NB4 (cell line): ENCODE data around the gene RPS15.

Source experiments
- DNase-seq: peaks from one replicate; pipeline ENCODE4 v3.0.0; 2010; ENCODE audit warnings: low read depth
- H3K4me3 ChIP-seq: one replicate; pipeline ENCODE4 v1.5.1; 2011; ENCODE audit warnings: mild to moderate bottlenecking, low read depth, low read length, moderate library complexity
- MYC ChIP-seq: IDR thresholded peaks from 2 replicates; pipeline ENCODE4 v1.6.1; 2011; ENCODE audit warnings: low read depth, low read length
- POLR2A ChIP-seq: IDR thresholded peaks from 2 replicates; pipeline ENCODE4 v1.6.1; 2011; ENCODE audit warnings: mild to moderate bottlenecking; ENCODE audit not compliant: insufficient read length; ENCODE audit errors: extremely low read depth
- TF ChIP-seq, protein P1 (sequence below): IDR thresholded peaks from 2 replicates; pipeline ENCODE4 v1.6.1; 2011; ENCODE audit warnings: low read depth, low read length
- TF ChIP-seq, protein P2 (sequence below): IDR thresholded peaks from one replicate; pipeline ENCODE4 v1.5.1; 2012; ENCODE audit warnings: low read depth, low read length

RPS15 gene

DNA sequence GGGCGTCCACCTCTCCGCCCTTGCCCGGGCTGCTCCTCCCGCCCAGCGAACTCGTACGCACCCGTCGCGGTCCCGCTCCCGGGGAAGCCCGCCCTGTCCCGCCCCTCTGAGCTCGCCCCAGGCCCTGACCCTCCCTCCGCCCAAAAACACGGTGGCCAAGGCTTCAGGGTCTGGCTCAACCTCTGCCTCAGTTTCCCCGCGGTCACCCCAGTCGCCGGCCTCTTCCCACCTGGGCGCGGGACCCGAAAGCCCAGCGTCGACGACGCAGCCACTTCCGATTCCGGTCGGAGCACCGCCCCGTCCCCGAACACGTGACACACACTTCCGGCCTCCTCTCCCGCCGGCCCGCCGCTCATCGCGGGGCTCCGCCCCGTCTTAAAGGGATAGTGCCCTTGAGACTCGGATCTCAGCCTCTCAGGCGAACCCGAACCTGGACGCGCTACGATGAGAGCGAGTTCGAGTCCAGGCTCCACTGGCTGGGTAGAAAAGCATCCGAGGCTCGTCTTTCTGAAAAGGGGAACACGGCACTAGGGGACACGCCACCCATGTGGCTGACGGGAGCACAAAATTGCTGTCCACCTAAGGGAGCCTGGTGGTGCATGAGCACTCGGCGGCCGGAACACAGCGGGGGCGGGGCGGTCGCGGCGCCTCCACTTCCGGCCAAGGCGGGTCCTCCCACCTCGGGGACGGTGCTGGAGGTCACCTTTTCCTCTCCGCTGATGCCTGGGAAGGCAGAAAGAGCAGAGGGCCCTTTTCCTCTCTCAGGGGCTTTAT lies 40.9 kb downstream of the RPS15 start, which contains the start of gene C19orf25:
Gene C19orf25, minus strand, starts transcription at position 282 of the 774 bp plus-strand sequence. CDS start 312 bp downstream, outside the sequence.
- DNase-seq: peak; percentile 91
- TF ChIP-seq MYC (peak; percentile 50), POLR2A (peak; percentile 49)
- TF ChIP-seq, protein P1, sequence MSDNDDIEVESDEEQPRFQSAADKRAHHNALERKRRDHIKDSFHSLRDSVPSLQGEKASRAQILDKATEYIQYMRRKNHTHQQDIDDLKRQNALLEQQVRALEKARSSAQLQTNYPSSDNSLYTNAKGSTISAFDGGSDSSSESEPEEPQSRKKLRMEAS: peak; percentile 96
- TF ChIP-seq, protein P2, sequence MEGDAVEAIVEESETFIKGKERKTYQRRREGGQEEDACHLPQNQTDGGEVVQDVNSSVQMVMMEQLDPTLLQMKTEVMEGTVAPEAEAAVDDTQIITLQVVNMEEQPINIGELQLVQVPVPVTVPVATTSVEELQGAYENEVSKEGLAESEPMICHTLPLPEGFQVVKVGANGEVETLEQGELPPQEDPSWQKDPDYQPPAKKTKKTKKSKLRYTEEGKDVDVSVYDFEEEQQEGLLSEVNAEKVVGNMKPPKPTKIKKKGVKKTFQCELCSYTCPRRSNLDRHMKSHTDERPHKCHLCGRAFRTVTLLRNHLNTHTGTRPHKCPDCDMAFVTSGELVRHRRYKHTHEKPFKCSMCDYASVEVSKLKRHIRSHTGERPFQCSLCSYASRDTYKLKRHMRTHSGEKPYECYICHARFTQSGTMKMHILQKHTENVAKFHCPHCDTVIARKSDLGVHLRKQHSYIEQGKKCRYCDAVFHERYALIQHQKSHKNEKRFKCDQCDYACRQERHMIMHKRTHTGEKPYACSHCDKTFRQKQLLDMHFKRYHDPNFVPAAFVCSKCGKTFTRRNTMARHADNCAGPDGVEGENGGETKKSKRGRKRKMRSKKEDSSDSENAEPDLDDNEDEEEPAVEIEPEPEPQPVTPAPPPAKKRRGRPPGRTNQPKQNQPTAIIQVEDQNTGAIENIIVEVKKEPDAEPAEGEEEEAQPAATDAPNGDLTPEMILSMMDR: no peak
- H3K4me3 ChIP-seq: peak within 1 kb of the TSS; percentile 74

DNA sequence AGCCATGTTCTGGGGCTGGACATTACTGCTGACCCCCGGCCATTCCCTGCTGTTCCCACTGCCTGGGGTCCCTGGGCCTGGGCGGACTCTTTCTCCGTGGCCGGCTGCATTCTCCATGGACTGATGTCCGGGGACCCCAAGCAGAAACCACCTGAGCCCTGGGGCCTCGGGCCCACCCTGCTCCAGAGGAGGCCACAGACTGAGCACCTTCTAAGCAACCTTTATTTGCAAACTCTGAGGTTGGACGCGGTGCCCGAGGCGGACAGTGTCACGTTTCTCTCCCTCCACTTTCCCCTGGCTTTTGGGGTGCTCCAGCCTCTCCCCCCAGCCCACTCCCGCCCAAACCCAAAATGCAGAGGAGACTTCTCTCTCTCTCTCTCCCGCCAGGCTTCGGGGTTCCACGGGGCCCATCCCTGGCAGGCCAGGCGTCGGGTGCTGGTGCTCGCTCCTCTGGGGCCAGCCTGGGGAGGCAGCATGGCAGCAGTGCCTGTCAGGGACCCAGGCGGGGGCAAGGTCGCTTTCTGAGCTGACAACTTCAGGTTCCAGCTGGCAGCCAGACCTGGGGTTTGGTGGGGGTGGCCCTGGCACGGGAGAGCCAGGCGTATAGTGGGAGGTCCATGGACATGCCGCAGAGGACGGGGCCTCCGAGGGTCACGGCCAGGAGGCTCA lies 43.2 kb downstream of the RPS15 start:
- no peak for DNase-seq
- TF ChIP-seq, protein P1: no peak
- TF ChIP-seq, protein P2: no peak
- TF ChIP-seq POLR2A (no peak), MYC (no peak)
- H3K4me3 ChIP-seq: no peak overlapping the region

DNA sequence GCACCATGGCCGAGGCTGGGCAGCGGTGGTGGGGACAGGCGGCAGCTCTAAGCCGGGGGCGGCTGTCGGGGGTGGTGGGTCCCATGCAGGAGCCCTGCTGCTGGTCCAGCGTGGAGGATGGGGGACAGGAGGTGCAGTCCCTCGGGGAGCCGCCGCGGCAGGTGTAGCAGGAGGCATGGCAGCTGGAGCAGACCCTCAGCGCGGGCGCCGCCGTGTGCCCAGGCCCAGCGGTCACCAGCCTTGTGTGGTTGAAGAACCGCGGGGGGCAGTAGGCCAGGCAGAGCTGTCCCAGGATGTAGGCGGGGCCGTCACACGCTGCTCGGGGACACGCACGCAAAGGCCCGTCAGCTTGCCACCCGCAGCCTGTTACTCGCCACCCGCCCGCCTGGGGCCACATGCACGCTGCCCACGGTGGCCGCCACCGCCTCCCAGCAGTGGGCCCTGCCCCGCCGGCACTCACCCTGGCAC lies 43.7 kb downstream of the RPS15 start:
- no peak for DNase-seq
- no peak overlapping the region for H3K4me3 ChIP-seq
- TF ChIP-seq POLR2A (no peak), MYC (no peak)
- TF ChIP-seq, protein P2: no peak
- TF ChIP-seq, protein P1: no peak

DNA sequence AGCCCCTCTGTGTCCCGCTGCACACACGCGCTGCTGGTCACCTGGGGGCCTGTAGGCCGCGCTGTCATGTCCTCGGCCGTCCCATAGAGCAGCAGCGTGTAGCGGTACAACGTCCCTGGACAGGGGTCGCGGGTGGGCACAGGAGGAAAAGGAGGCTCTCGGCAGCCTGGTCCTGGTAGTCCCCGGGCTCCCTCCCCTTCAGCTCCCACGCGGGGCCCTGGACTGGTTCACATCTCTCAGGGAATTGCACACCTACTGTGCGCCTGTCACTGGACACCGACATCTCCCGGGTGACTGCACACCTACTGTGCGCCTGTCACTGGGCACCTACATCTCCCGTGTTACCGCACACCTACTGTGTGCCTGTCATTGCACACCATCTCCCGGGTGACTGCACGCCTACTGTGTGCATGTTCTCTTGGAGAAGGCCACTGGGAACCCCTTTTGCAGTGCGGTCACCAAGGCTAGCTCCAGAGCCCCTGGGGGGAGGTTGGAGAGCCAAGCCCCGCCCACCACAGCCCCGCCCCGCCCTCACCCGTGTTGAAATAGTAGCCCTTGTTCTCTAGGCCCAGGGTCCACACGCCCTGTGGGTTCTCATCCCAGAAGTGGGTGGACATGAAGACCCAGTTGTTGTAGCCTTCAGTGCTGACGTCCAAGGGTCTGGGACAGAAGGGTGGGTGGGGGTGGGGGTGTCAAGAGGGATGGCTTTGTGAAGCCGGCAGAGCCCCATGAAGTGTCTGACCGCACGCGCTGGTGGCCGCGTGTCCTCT lies 44.4 kb downstream of the RPS15 start:
- TF ChIP-seq, protein P2: no peak
- no peak for TF ChIP-seq POLR2A
- TF ChIP-seq, protein P1: no peak
- no peak for TF ChIP-seq MYC

DNA sequence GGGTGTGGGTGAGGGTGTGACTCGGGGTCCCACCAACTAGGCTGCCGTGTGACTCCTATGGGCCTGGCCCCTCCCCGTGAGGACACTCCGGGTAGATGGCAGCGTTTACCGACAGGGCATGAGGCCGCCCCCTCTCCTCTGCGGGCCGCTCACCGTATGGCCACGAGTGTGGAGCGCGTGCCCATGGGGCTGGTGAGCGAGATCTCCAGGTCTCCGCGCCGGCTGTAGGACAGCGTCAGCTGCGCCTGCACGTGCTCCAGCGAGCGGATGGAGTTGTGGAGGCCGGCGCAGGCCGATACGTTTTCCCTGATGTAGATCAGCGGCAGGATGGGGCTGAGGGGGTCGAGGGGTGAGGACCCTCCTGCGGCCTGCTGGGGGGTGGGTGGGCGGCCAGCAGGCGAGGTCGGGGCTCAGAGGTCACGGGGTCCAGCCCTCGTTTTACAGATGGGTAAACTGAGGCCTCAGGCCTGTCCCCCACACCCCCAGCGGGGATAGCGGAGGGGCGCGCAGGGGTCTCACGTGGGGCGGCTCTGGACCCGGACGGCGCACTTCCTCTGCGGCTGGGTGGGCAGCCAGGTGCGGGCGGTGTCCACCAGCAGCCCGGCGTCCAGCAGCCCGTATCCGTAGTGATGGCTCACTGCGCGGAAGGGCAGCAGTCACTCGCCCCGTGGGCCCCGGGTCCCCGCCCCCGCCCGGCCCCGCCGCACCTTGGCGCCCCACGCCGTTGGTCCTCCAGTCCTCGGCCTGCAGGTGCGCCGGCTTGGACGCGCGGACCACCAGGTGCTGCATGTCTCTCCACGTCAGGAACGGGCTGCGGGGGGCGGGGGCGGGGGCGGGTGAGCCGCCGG lies 45.2 kb downstream of the RPS15 start:
- no peak for DNase-seq
- H3K4me3 ChIP-seq: no peak overlapping the region
- TF ChIP-seq POLR2A (no peak), MYC (no peak)
- TF ChIP-seq, protein P1: no peak
- TF ChIP-seq, protein P2: no peak

More for the DNA sequence above, 44.4 kb downstream of the RPS15 start:
- no peak overlapping the region for H3K4me3 ChIP-seq
- DNase-seq: no peak
